Vagina (tissue), 2 donors: Measurements from ENCODE around the gene TCOF1.

Experiments
- POLR2A ChIP-seq, 2 donors: fragments of 450-650 bp; IDR thresholded peaks; one replicate each; pipeline ENCODE4 v1.6.1; 2017; ENCODE audit warnings: antibody characterized with exemption in 2 of 2, mild to moderate bottlenecking in 2 of 2, moderate library complexity in 2 of 2
- TF ChIP-seq, protein P1 (sequence below), 3 experiments: fragments of 450-650 bp in 2 of 3; fragments of 200-600 bp in 1 of 3; sonication (generic) in 1 of 3; IDR thresholded peaks; one replicate each; pipeline ENCODE4 v1.5.1; 2017 to 2019; ENCODE audit warnings: antibody characterized with exemption in 3 of 3, mild to moderate bottlenecking in 2 of 3, moderate library complexity in 2 of 3

DNA sequence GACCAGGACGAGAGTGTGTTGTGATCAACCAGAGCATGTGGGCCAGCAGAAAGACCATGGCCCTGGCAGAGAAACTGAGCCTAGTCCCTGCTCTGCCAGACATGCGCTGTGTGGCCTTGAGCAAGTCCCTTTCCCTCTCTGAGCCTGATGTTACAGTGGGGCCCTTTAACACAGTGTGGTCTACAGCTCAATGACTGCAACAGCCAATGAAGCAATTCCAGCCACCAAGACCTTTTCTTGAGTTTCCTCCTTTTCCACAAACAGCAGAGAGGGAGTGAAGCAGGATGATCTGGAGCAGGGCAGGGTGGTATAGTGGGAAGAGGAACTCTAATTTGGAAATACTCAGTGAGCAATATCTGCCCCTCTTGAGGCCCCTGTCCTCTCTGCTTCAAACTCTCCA is 29.0 kb upstream of the TCOF1 start:
- TF ChIP-seq, protein P1, sequence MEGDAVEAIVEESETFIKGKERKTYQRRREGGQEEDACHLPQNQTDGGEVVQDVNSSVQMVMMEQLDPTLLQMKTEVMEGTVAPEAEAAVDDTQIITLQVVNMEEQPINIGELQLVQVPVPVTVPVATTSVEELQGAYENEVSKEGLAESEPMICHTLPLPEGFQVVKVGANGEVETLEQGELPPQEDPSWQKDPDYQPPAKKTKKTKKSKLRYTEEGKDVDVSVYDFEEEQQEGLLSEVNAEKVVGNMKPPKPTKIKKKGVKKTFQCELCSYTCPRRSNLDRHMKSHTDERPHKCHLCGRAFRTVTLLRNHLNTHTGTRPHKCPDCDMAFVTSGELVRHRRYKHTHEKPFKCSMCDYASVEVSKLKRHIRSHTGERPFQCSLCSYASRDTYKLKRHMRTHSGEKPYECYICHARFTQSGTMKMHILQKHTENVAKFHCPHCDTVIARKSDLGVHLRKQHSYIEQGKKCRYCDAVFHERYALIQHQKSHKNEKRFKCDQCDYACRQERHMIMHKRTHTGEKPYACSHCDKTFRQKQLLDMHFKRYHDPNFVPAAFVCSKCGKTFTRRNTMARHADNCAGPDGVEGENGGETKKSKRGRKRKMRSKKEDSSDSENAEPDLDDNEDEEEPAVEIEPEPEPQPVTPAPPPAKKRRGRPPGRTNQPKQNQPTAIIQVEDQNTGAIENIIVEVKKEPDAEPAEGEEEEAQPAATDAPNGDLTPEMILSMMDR (IDR thresholded peaks at IDR 0.05) = no peak
- TF ChIP-seq POLR2A (IDR thresholded peaks at IDR 0.05) = no peak
